SHP77 (cell line): Measurements from ENCODE around the gene WRAP73.

Experiments used
- DNase-seq, 2 experiments: peaks; one replicate each; lab custom pipeline; 2025; lab: John Stamatoyannopoulos, UW

Gene WRAP73, protein sequence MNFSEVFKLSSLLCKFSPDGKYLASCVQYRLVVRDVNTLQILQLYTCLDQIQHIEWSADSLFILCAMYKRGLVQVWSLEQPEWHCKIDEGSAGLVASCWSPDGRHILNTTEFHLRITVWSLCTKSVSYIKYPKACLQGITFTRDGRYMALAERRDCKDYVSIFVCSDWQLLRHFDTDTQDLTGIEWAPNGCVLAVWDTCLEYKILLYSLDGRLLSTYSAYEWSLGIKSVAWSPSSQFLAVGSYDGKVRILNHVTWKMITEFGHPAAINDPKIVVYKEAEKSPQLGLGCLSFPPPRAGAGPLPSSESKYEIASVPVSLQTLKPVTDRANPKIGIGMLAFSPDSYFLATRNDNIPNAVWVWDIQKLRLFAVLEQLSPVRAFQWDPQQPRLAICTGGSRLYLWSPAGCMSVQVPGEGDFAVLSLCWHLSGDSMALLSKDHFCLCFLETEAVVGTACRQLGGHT

DNA sequence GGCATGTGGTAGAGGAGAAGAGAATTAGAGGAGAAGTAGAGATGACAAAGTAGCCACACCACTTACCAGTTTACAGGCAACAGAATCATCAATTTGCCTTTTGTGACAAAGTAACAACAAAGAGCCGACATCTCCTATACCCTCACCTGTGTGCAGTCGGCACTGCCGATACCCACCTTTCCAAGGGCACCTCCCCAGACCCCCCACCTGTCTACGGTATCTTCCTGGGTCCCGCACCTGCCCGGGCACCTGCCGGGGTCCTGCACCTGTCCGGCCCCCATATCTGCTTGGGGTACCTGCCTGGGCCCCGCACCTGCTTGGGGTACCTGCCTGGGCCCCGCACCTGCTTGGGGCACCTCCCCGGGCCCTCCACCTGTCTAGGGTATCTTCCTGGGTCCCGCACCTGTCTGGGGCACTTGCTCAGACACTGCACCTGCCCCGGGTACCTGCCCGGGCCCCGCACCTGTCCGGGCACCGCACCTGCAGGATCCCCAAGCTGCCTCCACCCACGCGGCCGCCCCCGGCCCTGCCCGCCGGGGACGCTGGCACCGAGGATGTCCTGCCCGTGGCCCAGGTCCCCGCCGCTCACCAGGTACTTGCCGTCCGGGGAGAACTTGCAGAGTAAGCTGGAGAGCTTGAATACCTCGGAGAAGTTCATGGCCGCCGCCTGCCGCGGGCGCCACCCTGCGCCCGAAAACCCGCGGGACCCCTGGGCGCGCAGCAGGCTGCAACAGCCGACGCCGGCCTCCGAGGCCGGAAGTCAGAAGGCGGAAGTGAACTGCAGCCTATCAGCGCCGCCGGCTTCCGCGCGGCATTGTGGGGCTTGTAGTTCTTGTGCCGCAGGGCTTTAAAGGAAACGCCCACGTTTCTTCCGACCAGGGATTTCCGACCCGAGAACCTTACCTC lies at the start of gene WRAP73:
TSS of gene WRAP73 (minus strand) at position 762 of the 906 bp plus-strand sequence. CDS start at position 658, 104 bp downstream.
- DNase-seq = peak; percentile 82 to 93

DNA sequence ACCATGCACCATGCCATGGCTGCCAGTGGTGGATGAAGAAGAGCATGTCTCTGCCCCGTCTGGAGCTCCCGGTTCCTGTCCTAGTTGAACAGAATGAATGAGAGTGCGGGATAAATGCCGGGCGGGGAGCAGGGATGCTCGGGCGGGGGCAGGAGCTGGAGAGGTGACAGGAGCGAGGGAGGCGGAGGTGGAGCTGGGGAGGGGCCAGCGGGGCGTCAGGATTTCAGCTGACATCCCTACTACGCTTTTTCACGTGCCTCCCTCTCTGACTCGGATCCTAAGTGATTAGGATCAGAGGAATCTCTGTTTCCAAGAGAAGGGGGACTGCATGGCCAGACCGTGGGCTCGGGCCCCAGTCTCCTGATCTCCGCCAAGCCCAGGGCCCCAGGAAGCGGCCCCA lies 49.7 kb upstream of the WRAP73 start:
- DNase-seq = no peak

DNA sequence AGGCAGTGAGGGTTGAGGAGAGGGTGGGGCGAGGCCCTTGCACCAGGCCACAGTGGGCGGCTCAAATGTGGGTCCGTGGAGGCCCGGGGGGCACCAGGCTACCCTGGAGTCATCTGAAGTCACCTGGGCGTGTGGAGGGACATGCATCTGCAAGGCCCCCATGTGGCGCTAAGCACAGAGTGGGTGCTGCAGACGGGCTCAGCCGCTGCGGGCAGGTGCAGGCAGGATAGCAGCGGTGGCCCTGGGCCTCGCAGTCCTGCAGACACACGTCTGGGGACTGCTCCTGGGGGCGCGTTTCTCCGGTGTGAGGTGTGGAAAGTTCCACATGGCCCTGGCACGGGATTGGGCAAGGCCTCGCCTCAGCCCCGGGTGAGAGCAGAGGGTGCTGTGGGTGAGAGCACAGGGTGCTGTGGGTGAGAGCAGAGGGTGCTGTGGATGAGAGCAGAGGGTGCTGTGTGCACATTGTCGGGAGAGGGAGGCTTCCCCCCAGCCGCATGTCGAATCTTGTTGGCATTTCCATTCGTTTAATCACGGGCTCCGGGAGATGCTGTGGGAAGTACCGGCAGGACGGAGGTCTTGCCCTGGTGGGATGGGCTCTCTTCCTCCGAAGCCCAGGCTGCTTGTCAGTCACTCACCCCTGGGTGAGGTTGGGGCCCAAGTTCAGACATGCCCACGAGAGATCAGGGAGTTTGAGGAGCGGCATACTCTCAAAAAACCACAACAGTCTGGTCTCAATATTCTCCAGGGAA lies 48.9 kb upstream of the WRAP73 start:
- DNase-seq = no peak

DNA sequence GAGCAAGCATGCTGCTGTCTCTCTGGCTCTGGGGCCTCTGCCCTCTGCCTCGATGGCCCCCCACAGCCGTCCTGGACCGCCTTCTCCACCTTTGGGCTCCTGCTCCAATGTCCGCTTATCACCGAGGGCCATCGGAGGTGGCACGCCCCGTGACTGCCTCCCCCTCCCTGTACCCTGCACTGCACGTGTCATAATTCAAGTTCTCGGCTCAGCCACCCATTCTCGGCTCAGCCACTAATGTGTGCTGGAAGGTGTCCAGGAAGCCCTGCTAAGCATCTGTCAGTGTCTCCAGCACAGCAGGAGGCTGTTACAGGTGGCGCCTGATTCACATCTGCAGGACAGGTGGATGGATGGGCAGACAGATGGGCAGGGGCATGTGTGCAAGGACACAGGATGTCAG lies 47.9 kb upstream of the WRAP73 start:
- peak; percentile 84 to 87 for DNase-seq

DNA sequence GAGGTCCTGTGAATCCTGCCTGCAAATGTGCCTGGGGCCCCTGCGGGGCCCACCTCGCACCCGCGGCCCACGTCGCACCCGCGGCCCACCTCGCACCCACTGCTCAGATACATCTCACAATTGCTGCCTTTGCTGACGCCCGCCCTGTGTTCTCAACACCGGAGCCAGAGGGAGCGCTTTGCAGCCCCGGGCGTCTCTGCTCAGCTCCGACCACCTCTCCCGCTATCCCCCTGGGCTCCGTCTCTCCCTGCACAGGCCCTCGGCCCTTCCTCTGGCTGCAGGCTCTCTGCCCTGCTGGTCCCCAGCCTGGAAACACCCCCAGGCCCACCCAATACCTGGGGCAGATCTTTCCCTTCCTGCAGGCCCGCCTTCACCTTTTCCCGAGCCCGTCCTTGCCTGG lies 47.2 kb upstream of the WRAP73 start:
- DNase-seq = no peak

DNA sequence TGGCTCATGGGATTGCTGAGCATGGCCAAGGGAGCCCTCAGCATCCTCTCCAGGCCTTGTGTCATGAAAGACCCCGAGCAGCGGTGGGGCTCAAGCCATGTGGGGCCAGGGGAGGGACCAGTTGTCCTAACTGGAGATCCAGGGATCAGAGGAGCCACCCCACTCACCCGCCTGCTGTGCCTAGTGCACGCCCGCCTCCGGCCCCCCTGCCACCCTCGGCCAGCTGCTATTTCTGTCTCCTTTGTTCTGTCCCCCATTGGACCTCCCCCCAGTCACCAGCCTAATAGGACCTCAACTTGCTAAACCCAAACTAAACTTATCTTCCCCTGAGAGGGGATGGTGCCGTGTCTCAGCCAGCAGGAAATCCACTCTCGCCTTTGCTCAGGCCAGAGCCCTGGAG lies 46.8 kb upstream of the WRAP73 start:
- no peak for DNase-seq

DNA sequence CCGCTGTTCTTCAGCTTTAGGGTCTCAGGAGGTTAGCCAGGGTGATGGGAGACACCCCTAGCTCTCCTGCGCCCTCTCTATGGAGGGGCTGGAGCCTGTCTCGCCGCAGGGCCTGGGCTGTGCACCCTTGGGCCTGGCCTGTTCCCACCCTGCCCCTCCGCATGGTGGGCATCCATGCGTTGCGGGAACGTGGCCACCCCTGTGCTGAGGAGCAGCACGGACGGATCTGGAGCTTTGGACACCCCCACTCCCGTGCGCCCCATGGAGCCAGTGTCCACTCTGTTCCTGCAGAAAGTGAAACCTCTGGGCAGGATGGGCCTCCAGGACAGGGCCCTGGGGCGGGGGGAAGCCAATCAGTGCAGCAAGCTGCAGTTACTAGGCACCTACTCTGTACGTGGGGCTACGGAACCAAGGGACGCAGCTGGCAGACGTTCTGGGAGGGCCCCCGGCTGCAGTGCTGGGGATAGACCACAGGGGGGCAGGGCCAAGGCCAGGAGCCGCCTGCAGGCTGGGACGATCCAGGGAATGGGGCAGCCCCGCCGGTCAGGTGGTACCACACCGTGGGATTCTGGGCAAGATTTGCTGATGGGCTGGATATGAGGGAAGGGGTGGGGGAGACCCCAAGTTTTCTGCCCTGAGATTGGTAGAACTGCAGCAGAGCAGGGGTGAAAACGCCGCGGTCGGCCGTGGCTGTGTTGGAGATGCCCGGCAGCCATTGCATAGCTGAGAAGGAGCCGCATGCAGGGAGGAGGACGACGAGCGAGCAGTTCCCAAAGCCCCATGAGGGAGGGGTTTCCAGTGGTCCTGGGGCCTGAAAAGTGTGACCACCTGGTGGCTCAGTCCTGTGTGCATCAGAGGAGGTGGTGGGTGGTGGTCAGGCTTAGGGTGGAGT lies 45.7 kb upstream of the WRAP73 start:
- peak; percentile 45 to 56 for DNase-seq

DNA sequence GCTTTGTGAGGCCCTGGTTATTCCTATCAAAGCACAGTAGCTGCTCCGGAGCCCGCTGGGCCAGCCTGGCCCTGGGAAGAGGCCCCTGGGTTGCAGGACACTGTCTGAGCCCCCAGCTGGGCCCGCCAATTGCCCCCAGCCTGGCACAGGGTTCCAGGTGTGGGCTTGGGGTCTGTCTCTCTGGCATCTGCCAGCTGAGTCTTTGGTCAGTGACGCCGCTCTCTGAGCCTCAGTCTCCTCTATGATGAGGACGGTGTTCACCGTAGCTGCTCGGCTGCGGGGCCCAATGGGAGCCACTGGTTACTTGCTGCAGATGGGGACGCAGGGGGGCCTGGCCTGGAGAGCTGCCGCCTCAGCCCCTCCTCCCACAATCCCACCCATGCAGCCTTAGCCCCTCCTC lies 43.4 kb upstream of the WRAP73 start:
- DNase-seq = no peak

DNA sequence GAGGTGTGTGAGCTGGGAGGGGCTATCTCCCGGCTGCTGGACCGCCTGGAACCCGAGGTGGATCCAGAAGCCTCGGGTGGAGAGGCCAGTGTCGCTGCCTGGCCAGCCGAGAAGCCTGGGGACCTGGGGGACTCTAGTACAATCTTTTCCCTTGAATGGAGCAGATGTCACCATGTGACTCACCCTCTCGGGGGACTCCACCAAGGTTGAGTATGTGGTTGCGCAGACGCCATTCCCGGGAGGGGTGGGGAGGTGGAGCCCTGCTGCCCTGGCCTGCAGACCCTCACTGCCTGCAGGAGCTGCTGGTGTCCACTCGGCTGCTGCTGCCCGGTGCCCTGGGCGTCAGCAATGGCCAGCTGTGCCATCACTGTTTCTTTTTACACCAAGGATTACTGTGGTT lies 42.7 kb upstream of the WRAP73 start:
- DNase-seq = no peak

DNA sequence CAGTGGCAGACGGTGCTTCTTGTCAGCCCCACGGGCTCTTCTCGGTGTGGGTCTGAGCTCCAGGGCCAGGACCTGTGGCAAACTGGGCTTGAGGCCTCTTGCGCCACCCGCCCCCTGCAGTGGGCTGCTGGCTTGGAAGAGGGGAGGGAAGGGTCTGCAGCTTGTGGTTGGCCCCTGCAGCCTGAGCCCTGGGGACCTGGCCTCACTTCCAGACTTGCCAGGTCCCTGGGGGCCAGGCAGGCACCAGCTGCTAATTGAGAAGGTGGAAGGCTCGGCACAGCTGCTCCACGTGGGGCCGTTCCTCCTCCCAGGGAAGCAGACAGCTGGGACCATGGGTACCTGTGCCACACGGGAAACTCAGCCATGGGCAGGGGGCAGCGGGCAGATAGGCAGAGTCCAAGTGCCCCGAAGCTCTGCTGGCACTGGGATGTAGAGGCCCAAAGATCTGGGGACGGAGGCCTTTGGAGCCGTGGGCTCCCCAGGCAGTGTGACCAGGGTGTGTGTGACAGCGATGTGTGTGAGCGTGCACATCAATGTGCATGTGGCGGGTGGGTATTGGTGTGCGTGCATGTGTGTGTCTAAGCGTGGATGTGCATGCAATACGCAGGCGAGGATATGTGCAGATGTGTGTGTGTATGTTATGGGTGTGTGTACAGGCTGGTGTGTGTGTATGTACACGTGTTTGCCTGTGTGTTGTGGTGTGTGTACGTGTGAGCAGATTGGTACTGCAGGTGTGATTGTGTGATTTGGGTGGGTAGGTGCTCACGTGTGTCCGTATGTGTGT lies 41.7 kb upstream of the WRAP73 start:
- DNase-seq = peak in 1 of 2 experiments; percentile 21

DNA sequence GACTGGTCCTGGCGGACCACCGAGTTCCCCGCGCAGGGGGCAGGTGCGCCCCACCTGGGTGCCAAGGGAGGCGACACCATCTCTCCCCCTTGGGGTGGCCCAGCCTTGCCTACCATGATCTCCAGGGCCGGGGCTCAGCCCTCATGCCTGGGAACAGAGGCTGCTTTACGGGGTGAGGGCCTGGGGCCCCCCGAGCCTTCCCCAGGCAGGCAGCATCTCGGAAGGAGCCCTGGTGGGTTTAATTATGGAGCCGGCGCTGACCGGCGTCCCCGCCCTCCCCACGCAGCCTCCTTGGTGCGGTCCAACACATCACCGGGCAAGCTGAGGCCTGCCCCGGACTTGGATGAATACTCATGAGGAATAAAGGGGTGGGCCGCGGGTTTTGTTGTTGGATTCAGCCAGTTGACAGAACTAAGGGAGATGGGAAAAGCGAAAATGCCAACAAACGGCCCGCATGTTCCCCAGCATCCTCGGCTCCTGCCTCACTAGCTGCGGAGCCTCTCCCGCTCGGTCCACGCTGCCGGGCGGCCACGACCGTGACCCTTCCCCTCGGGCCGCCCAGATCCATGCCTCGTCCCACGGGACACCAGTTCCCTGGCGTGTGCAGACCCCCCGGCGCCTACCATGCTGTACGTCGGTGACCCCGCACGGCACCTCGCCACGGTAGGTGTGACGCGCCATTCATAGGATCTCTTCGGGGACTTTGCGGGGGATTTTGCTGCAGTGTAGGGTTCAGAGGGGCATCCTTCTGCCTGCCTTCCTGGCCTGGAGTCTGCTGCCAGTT lies 40.6 kb upstream of the WRAP73 start:
- no peak for DNase-seq

DNA sequence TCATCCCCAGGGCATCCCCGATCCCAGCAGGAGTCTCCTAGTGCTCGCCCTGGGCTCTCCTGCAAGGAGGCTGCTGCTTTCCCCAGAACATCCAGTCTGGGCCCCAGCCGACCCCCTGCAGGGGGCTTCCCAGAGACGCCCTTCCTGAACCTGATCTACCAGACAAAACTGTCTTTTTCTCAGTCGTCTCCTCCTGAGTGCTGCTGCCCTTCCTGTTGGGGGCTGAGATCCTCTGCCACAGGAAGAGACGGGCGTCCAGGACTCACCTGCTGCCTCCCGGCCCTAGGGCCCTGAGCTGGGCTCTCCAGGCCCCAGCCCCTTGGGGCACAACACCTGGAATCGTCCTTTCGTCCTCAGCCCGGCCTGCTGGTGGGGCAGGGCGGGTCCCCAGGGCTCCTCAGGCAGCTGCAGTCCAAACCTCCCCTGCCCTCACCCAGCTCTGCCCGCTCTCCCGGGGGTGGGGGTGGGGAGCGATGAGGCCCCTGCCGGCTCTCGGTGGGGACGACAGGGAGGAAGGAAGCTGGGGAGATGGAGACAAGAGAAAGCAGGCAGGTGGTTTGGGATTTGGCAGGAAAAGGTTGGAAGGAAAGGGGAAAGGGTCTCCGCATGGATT lies 39.3 kb upstream of the WRAP73 start:
- no peak for DNase-seq

DNA sequence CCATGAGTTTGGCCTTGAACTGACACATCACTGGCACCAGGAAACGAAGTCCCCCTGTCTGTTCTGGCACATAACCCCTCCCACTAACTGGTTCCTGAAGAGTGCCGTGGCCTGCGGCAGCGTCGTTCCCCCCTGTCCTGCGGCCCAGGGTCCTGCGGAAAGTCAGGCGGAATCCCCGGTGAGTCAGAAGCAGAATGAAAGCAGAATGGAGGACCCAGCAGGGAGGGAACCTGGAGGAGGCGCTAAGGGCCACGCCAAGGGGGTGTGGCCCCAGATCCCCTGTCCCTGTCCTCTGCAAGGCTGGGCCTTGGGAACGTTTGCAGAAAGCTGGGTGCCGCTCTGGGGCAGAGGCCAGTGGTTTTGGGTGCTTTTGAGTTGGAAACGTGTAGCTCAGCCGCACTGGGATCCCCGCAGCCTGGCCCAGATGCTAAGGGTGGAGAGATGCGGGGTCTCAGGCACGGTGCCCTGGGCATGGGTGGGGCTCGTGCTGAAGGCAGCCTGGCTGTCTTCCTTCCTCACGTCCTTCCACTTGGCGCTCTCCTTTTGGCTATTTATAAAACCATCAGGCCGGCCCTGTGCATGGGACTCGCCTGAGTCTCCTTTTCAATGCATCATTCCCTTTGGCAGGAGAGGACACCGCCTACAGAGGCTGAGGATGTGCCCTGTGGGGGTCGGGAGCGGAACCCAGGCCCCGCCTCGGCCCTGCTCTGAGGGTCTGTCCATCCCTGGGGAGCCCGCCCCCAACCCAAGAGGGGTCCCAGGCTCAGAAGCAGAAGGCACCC lies 38.6 kb upstream of the WRAP73 start:
- DNase-seq = no peak

DNA sequence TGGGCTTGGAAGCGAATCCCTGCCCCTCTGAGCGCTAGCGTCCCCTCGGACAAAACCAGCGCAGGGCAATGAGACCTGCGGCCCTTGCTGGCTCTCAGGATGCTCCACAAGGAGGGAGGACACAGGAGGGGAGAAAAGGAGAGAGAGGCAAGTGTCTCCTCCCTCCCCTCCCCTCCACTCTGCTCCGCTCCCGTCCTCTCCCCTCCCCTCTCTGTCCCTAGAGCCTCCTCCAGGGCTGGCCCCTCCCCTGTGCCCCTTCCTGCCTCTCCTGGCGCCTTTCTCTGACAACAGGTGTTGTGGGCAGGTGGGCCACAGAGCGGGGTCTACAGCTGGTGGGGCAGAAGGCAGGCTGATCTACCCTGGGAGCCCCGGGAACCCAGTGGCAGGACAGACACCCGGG lies 37.6 kb upstream of the WRAP73 start:
- no peak for DNase-seq

DNA sequence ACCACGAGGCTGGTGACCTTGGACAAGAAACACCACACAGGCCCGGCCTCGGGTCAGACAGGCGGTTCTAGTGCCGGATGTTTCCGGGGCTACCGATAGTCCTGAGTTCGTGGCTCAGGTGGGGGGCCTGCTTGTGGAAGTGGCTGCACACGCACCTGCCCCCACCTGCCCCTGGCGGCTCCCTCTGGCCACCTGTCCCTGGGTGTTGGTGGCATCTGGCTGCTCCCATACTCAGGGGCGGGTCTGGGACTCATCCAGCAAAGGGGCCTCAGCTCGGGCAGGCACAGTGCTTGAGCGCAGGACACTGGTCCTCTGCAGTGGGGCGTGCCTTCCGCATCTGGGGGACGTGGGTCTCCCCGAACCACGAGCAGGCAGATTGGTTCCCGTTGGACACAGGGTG lies 36.0 kb upstream of the WRAP73 start:
- DNase-seq = no peak

DNA sequence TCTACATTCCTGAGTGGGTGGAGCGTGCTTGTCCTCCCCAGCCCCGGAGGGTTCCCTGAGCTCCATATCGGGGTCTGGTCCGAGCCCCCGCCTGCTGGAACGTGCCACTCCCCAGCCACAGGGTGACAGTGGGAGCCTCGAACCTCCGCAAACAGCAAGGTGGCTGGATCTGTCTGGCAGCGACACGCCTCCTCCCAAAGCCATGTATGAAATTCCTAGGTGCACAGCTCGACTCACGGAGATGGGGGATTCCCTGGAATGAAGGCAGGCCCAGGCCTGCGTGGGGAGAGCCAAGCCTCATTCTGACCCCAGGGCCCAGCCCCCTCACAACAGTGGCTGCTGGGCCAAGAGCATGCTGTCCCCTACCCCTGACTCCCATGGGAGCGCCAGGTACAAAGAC lies 35.3 kb upstream of the WRAP73 start:
- no peak for DNase-seq

DNA sequence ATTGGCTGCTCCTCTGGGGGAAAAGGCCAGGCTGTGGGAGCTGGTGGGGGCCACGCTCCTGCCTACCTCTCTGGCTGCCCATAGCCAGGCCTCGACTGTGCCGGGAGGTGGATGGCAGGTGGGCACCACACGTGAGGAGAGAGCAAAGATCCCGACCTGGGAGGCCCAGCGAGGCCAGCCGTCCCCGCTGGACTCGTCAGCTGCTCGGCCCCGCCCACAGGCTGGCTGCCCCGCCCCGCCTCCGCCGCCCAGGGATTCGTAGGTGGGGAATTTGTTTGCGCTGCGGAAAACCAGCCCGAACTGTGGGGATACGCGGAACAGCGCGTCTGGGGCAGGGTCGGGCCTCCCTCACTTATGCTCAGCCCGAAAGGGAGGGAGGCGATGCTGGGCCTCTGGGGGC lies 34.1 kb upstream of the WRAP73 start:
- DNase-seq = no peak

DNA sequence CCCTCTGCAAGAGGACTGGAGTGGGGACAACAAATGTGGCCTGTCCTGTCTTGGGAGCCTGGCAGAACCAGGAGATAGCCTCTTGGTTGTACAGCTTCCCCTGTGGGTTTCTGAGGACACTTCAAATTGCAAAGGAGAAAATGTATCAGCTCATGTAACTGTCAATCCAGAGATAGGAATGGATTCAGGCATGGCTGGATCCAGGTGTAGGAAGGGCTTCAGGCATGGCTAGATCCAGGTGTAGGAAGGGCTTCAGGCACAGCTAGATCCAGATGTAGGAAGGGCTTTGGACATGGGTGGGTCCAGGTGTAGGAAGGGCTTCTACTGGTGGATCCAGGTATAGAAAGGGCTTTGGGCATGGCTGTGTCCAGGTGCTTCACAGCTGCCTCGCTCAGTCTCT lies 33.3 kb upstream of the WRAP73 start:
- no peak for DNase-seq
